Activated T-helper 1 cell treated with anti-CD3 and anti-CD28 coated beads, Interleukin-12 subunit alpha, Interleukin-12 subunit beta, Interleukin-2, Interleukin-4 antibody, amounts not matched to agents 30 ng/mL and 10 ng/mL and 1 ng/mL, durations not matched to agents 14 hours and 24 hours and 36 hours (primary cell): ENCODE results near the gene STH. TPM values are rescaled to one million over a fixed set of nuclear protein-coding genes. Genes with fewer than 3 reads are reported as not detected.

Experiments used
- DNase-seq: peaks from one replicate; pipeline ENCODE4 v3.0.0; 2021; ENCODE audit warnings: low spot score
- H3K27ac Mint-ChIP-seq: one replicate; pipeline ENCODE4 v1.8.0; 2021; ENCODE audit warnings: mild to moderate bottlenecking, mixed read lengths
- H3K27me3 Mint-ChIP-seq: one replicate; pipeline ENCODE4 v1.8.0; 2022; ENCODE audit warnings: mild to moderate bottlenecking, moderate library complexity, mixed read lengths; ENCODE audit not compliant: insufficient read depth
- H3K36me3 Mint-ChIP-seq: one replicate; pipeline ENCODE4 v1.8.0; 2021; ENCODE audit warnings: low read depth, mixed read lengths
- H3K4me1 Mint-ChIP-seq: one replicate; pipeline ENCODE4 v1.8.0; 2021; ENCODE audit warnings: low read depth, mixed read lengths
- H3K4me3 Mint-ChIP-seq: one replicate; pipeline ENCODE4 v1.8.0; 2021; ENCODE audit warnings: mild to moderate bottlenecking, moderate library complexity, mixed read lengths
- H3K9me3 Mint-ChIP-seq: one replicate; pipeline ENCODE4 v1.8.0; 2021; ENCODE audit warnings: mixed read lengths
- intact Hi-C: fragments of 100-400 bp; cut with micrococcal nuclease; formaldehyde crosslinking; loops from one replicate; pipeline ENCODE4 v1.15.1; 2024
- total RNA-seq: library from RNA; stranded (reverse); gene quantifications from 2 replicates; pipeline ENCODE4 v1.2.3, GENCODE V29; 2022

STH gene
- total RNA-seq, 1 donor from 2014 or later, result not detected

- H3K4me3 Mint-ChIP-seq, result no peak overlapping the region
- peaks cover 46% of the 10 kb centered on the region for H3K36me3 Mint-ChIP-seq
- H3K9me3 Mint-ChIP-seq, result no peaks in the 10 kb centered on the region
- no peaks in the 10 kb centered on the region for H3K27me3 Mint-ChIP-seq
- peak; percentile 12 for DNase-seq
- peak overlapping the region; percentile 2 for H3K27ac Mint-ChIP-seq
- peaks cover 30% of the 10 kb centered on the region for H3K4me1 Mint-ChIP-seq
- intact Hi-C loops, result loop anchor here (1.0 to 2.0 kb wide), 5 partner anchors 14 to 168 kb away; no protein-coding TSS in a partner anchor
These were observed 45.4 kb downstream of the STH start for GRCh38 chr17:46044286-46044928.

DNA sequence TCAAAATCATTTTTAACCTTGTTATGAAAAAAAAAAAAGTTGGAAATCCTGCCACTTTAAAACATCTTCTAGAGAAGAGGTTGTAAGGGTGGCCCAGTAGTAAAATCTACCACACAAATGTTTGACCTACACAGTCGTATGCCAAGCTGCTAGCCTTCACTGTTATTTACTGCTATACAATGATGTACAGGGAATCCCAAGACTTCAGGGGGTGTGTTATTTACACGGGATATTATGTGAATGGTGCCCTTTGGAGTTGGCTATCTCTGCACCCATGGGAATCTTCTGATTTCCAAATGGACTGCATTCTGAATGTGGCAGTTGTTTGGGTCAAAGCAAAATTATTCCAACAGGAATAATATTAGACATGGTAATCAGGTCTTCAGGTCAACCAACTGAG, 45.9 kb downstream of the STH start:
- intact Hi-C loops, result loop anchor here (1.0 to 2.0 kb wide), 5 partner anchors 14 to 168 kb away; no protein-coding TSS in a partner anchor
- H3K36me3 Mint-ChIP-seq, result peaks cover 44% of the 10 kb centered on the region
- no peak for DNase-seq
- H3K4me1 Mint-ChIP-seq, result peaks cover 30% of the 10 kb centered on the region
- H3K27me3 Mint-ChIP-seq, result no peaks in the 10 kb centered on the region
- H3K4me3 Mint-ChIP-seq, result no peak overlapping the region
- no peaks in the 10 kb centered on the region for H3K9me3 Mint-ChIP-seq
- H3K27ac Mint-ChIP-seq, result no peak overlapping the region

GRCh38 chr17:46045639-46046038, 46.6 kb downstream of the STH start:
- H3K4me3 Mint-ChIP-seq, result no peak overlapping the region
- H3K27ac Mint-ChIP-seq, result peak overlapping the region; percentile 82
- H3K4me1 Mint-ChIP-seq, result peaks cover 30% of the 10 kb centered on the region
- no peaks in the 10 kb centered on the region for H3K9me3 Mint-ChIP-seq
- intact Hi-C loops, result loop anchor here (2.0 kb wide), 3 partner anchors 13 to 167 kb away; no protein-coding TSS in a partner anchor
- DNase-seq, result no peak
- no peaks in the 10 kb centered on the region for H3K27me3 Mint-ChIP-seq
- peaks cover 46% of the 10 kb centered on the region for H3K36me3 Mint-ChIP-seq

DNA sequence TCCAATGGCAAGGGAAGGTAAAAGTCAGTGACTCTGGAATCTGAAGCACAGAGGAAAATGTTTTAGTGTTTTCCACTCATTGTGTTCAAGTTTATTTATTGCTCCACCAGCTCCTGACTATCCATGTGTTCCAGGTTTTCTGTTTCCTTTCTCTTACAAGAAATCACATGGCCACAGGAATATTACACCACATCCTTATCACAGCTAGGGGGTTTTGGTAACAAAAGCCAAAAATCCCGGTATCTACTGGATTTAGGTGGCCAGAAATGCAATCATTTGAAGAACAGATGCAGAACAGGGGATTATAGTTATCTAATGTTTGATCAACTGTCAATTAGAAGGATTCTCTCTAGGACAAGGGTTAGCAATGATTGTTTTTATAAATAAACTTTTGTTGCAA, 47.9 kb downstream of the STH start:
- H3K4me3 Mint-ChIP-seq, result no peak overlapping the region
- intact Hi-C loops, result no loop called here
- H3K36me3 Mint-ChIP-seq, result peaks cover 54% of the 10 kb centered on the region
- peaks cover 41% of the 10 kb centered on the region for H3K4me1 Mint-ChIP-seq
- no peak overlapping the region for H3K27ac Mint-ChIP-seq
- no peaks in the 10 kb centered on the region for H3K9me3 Mint-ChIP-seq
- no peak for DNase-seq
- no peaks in the 10 kb centered on the region for H3K27me3 Mint-ChIP-seq

DNA sequence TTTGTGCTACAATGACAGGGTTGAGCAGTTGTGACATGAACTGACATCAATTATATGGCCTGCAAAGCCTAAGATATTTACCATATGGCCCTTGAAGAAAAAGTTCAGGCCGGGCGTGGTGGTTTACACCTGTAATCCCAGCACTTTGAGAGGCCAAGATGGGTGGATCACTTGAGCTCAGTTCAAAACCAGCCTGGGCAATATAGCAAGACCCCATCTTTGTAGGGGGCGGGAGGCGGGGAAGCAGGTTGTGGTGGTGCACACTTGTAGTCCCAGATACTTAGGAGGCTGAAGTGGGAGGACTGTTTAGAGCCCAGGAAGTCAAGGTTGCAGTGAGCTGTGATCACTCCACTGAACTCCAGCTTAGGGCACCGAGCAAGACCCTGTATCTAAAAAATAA, 48.3 kb downstream of the STH start:
- no peak overlapping the region for H3K4me3 Mint-ChIP-seq
- no peak for DNase-seq
- H3K9me3 Mint-ChIP-seq, result no peaks in the 10 kb centered on the region
- no peak overlapping the region for H3K27ac Mint-ChIP-seq
- intact Hi-C loops, result no loop called here
- no peaks in the 10 kb centered on the region for H3K27me3 Mint-ChIP-seq
- peaks cover 46% of the 10 kb centered on the region for H3K4me1 Mint-ChIP-seq
- peaks cover 58% of the 10 kb centered on the region for H3K36me3 Mint-ChIP-seq

DNA sequence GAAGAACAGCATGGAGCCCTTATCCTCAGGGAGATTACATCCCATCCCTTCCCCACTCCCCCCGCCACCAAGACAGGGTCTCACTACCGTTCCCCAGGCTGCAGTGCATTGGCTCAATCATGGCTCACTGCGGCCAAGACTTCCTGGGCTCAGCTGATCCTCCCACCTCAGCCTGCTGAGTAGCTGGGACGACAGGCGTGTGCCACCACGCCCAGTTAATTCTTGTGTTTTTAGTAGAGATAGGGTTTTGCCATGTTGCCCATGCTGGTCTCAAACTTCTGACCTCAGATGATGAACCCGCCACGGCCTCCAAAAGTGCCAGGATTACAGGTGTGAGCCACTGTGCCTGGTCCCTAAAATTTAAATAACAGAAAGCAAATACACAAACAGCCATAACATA, 48.8 kb downstream of the STH start:
- H3K4me1 Mint-ChIP-seq, result peaks cover 47% of the 10 kb centered on the region

More for the DNA sequence above, 48.8 kb downstream of the STH start:
- H3K27me3 Mint-ChIP-seq, result no peaks in the 10 kb centered on the region
- H3K36me3 Mint-ChIP-seq, result peaks cover 59% of the 10 kb centered on the region
- no peak for DNase-seq
- intact Hi-C loops, result no loop called here
- no peak overlapping the region for H3K27ac Mint-ChIP-seq
- H3K4me3 Mint-ChIP-seq, result no peak overlapping the region
- H3K9me3 Mint-ChIP-seq, result no peaks in the 10 kb centered on the region

Other genes with a start within 250 kb of the STH start
- not detected in 2 replicates for gene CRHR1, start 214.9 kb upstream of the STH start, total RNA-seq
- gene SPPL2C, start 154.4 kb upstream of the STH start, total RNA-seq, result not detected in 2 replicates
- gene MAPT, start 104.7 kb upstream of the STH start, total RNA-seq, result 0.64 and 1.1 TPM in 2 replicates
- gene KANSL1, start 194.2 kb downstream of the STH start, total RNA-seq, result 96.7 and 99.4 TPM in 2 replicates